ENCODE measurements around the gene SUSD3.

SUSD3 gene

GRCh38 chr9:93076101-93076791 lies 17.7 kb downstream of the SUSD3 start:
- no peak for DNase-seq (ENCODE audit: low spot score)

GRCh38 chr9:93076792-93077128 lies 18.3 kb downstream of the SUSD3 start:
- no peak for DNase-seq (ENCODE audit: low spot score)

- DNase-seq (ENCODE audit: low spot score) = no peak
Observed at GRCh38 chr9:93077367-93077766, 18.9 kb downstream of the SUSD3 start.

- DNase-seq (ENCODE audit: low spot score) = no peak
Observed at GRCh38 chr9:93077811-93078210, 19.3 kb downstream of the SUSD3 start.

- no peak for DNase-seq (ENCODE audit: low spot score)
Observed at GRCh38 chr9:93079371-93079770, 20.9 kb downstream of the SUSD3 start.

- no peak for DNase-seq (ENCODE audit: low spot score)
Observed at GRCh38 chr9:93080406-93080805, 21.9 kb downstream of the SUSD3 start.

GRCh38 chr9:93081081-93081529 lies 22.6 kb downstream of the SUSD3 start:
- DNase-seq (ENCODE audit: low spot score) = no peak

- DNase-seq (ENCODE audit: low spot score) = no peak
Observed at GRCh38 chr9:93081931-93082330, 23.4 kb downstream of the SUSD3 start.

GRCh38 chr9:93082841-93083411 lies 24.4 kb downstream of the SUSD3 start:
- DNase-seq (ENCODE audit: low spot score) = no peak

GRCh38 chr9:93083592-93084470 lies 25.3 kb downstream of the SUSD3 start:
- no peak for DNase-seq (ENCODE audit: low spot score)

GRCh38 chr9:93084471-93084881 lies 26.0 kb downstream of the SUSD3 start:
- no peak for DNase-seq (ENCODE audit: low spot score)

GRCh38 chr9:93085676-93086075 lies 27.2 kb downstream of the SUSD3 start:
- DNase-seq (ENCODE audit: low spot score) = no peak

- no peak for DNase-seq (ENCODE audit: low spot score)
Observed at GRCh38 chr9:93086447-93087224, 28.1 kb downstream of the SUSD3 start.

GRCh38 chr9:93087971-93088655 lies 29.6 kb downstream of the SUSD3 start:
- DNase-seq (ENCODE audit: low spot score) = no peak

- no peak for DNase-seq (ENCODE audit: low spot score)
Observed at GRCh38 chr9:93088656-93089015, 30.1 kb downstream of the SUSD3 start.

- no peak for DNase-seq (ENCODE audit: low spot score)
Observed at GRCh38 chr9:93089024-93089423, 30.5 kb downstream of the SUSD3 start.

- DNase-seq (ENCODE audit: low spot score) = no peak
Observed at GRCh38 chr9:93089481-93089991, 31.0 kb downstream of the SUSD3 start.

GRCh38 chr9:93090091-93090655 lies 31.7 kb downstream of the SUSD3 start:
- DNase-seq (ENCODE audit: low spot score) = no peak

GRCh38 chr9:93091056-93091452 lies 32.6 kb downstream of the SUSD3 start:
- no peak for DNase-seq (ENCODE audit: low spot score)

- DNase-seq (ENCODE audit: low spot score) = peak; percentile 87
Observed at GRCh38 chr9:93091453-93092081, 33.1 kb downstream of the SUSD3 start.
